NCI-H526 (cell line): ENCODE results near the gene TRPV6.
A peak's percentile ranks its signal among the peaks of the same experiment; 100 is the strongest.

Source experiments
- DNase-seq, 2 experiments: peaks; one replicate each; lab custom pipeline; 2025; lab: John Stamatoyannopoulos, UW

The TRPV6 gene

GRCh38 chr7:142885311-142886230, at the start of gene TRPV6:
TSS of gene TRPV6 (minus strand) at chr7:142885745.
- peak in 1 of 2 experiments; percentile 15 for DNase-seq

- DNase-seq = no peak
Measured at GRCh38 chr7:142934056-142934455, 48.5 kb upstream of the TRPV6 start.

GRCh38 chr7:142933624-142934023, 48.1 kb upstream of the TRPV6 start, which contains the start of gene TRPV5:
TSS of gene TRPV5 (minus strand) at chr7:142933746. CDS start at chr7:142933459, 287 bp downstream.
- DNase-seq = no peak

GRCh38 chr7:142933092-142933475, 47.5 kb upstream of the TRPV6 start:
- DNase-seq = no peak

- DNase-seq = no peak
Measured at GRCh38 chr7:142932386-142933091, 47.0 kb upstream of the TRPV6 start.

GRCh38 chr7:142930126-142930730, 44.7 kb upstream of the TRPV6 start:
- DNase-seq = no peak

- DNase-seq = no peak
Measured at GRCh38 chr7:142927949-142928348, 42.4 kb upstream of the TRPV6 start.

GRCh38 chr7:142927085-142927745, 41.7 kb upstream of the TRPV6 start:
- DNase-seq = no peak

GRCh38 chr7:142925413-142925812, 39.9 kb upstream of the TRPV6 start:
- no peak for DNase-seq

GRCh38 chr7:142923391-142923790, 37.8 kb upstream of the TRPV6 start:
- DNase-seq = no peak

GRCh38 chr7:142919656-142920055, 34.1 kb upstream of the TRPV6 start:
- no peak for DNase-seq

GRCh38 chr7:142918901-142919300, 33.4 kb upstream of the TRPV6 start:
- no peak for DNase-seq

GRCh38 chr7:142917447-142917846, 31.9 kb upstream of the TRPV6 start:
- no peak for DNase-seq

GRCh38 chr7:142916508-142916907, 31.0 kb upstream of the TRPV6 start:
- DNase-seq = no peak

GRCh38 chr7:142915315-142915714, 29.8 kb upstream of the TRPV6 start:
- no peak for DNase-seq

- no peak for DNase-seq
Measured at GRCh38 chr7:142914121-142914520, 28.6 kb upstream of the TRPV6 start.

- no peak for DNase-seq
Measured at GRCh38 chr7:142913566-142913965, 28.0 kb upstream of the TRPV6 start.

GRCh38 chr7:142913051-142913450, 27.5 kb upstream of the TRPV6 start:
- no peak for DNase-seq

GRCh38 chr7:142910481-142910880, 24.9 kb upstream of the TRPV6 start:
- no peak for DNase-seq

- DNase-seq = no peak
Measured at GRCh38 chr7:142910031-142910433, 24.5 kb upstream of the TRPV6 start.

GRCh38 chr7:142908921-142909890, 23.7 kb upstream of the TRPV6 start:
- peak in 1 of 2 experiments; percentile 10 for DNase-seq
